AG10803 (cell line): Measurements from ENCODE around the gene TUT7.

Source experiments
- DNase-seq: peaks from one replicate; pipeline ENCODE4 v3.0.0; 2010; ENCODE audit warnings: low read depth
- H3K4me3 ChIP-seq: 2 replicates; pipeline ENCODE4 v1.5.1; 2011; ENCODE audit warnings: mild to moderate bottlenecking, low read length, control low read depth
- TF ChIP-seq, protein P1 (sequence below): conservative IDR thresholded peaks from 2 replicates; pipeline ENCODE4 v1.5.1; 2011; ENCODE audit warnings: mild to moderate bottlenecking, low read length, control low read depth, inconsistent platforms

Gene TUT7

DNA sequence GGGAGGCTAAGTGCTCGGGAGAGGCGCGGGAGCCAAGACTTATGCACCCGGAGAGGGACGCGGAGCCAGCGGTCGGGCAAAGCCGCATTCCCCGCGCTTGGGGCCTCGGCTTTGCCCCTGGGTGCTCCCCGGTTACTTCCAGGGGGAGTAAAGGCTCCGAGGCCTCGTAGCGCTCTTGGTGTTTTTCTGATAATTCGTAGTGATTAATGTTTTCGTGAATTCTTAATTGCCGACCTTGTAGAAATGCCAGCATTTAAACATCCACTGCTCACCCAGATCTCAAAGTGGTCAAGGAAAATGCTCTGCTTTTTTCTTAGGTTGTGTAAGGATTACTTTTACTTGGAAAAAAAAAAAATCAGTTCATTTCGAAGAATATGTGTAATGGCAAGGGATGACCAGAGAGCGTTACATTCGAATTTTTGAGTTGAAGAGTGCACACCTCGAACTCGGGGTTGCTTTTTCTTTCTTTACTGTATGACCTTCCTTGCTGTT is 654 bp upstream of the TUT7 start:
- peak; percentile 32 for DNase-seq
- H3K4me3 ChIP-seq = peak overlapping the region; percentile 72
- TF ChIP-seq, protein P1, sequence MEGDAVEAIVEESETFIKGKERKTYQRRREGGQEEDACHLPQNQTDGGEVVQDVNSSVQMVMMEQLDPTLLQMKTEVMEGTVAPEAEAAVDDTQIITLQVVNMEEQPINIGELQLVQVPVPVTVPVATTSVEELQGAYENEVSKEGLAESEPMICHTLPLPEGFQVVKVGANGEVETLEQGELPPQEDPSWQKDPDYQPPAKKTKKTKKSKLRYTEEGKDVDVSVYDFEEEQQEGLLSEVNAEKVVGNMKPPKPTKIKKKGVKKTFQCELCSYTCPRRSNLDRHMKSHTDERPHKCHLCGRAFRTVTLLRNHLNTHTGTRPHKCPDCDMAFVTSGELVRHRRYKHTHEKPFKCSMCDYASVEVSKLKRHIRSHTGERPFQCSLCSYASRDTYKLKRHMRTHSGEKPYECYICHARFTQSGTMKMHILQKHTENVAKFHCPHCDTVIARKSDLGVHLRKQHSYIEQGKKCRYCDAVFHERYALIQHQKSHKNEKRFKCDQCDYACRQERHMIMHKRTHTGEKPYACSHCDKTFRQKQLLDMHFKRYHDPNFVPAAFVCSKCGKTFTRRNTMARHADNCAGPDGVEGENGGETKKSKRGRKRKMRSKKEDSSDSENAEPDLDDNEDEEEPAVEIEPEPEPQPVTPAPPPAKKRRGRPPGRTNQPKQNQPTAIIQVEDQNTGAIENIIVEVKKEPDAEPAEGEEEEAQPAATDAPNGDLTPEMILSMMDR = peak; percentile 35

DNA sequence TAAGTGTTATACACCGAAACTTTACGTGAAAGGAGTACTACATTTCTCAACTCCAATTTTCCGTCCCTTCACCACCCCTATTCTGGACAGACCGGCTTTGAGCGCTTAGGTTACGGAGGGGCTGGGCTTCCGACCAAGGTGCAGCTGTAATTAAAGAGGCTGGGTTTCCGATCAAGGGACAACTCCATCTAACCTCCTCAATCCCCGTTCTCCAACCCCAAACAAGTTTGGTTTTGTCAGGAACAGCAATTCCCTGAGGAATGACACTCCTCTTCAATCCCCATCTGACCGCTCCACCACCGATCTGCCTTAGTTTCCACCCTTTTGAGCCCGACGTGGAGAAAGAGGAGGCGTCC is 577 bp downstream of the TUT7 start:
- no peak for DNase-seq
- TF ChIP-seq, protein P1 = no peak
- peak overlapping the region; percentile 78 for H3K4me3 ChIP-seq

DNA sequence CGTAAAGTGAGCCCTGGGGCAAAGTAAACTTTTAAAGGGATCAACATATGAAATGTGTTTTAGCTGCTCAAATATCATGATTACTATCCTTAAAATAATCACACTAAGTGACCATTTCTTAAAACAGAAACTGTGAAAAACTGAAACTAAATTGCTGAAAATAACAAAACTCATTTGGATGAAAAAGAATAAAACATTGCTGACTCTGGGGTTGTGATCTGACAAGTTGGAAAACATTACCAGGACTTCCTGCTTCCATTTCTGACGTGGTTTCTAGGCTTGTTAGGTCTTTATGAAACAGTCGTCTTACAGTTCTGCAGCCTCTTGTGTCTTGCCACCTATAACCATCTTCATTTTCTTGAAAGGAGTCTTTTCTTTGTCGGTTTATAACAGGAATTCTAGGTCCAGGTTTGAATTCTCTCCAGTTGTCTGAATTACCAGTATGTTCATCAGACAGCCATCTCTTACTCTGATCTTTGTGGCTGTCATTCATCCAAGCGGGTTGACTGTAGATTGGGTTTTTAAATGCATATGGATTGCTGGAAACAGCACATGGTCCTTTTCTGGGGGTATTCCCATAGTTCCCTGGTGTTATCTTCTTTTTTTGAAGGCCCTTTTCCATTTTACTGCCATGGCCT is 1.7 kb downstream of the TUT7 start:
- H3K4me3 ChIP-seq = peak overlapping the region; percentile 78
- DNase-seq = peak; percentile 16
- TF ChIP-seq, protein P1 = no peak

DNA sequence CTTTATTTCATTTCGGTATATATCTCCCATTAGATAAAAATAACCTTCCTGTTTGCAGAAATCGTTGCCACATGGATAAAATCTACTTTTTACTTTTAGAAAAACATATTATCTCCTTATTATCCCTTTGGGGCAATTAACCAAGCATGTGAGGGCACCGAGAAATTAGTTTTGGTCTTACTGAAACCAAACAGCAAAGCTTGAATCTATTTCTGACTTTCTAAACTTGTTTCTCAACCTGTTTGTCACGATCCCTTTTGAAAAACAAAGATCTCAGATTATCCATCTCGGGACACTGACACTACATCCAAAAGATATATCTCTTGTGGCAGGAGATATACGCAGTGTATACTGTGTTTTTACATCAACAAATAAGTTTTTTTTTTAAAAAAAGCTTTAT is 2.3 kb downstream of the TUT7 start:
- TF ChIP-seq, protein P1 = no peak
- DNase-seq = no peak
- H3K4me3 ChIP-seq = peak overlapping the region; percentile 78

DNA sequence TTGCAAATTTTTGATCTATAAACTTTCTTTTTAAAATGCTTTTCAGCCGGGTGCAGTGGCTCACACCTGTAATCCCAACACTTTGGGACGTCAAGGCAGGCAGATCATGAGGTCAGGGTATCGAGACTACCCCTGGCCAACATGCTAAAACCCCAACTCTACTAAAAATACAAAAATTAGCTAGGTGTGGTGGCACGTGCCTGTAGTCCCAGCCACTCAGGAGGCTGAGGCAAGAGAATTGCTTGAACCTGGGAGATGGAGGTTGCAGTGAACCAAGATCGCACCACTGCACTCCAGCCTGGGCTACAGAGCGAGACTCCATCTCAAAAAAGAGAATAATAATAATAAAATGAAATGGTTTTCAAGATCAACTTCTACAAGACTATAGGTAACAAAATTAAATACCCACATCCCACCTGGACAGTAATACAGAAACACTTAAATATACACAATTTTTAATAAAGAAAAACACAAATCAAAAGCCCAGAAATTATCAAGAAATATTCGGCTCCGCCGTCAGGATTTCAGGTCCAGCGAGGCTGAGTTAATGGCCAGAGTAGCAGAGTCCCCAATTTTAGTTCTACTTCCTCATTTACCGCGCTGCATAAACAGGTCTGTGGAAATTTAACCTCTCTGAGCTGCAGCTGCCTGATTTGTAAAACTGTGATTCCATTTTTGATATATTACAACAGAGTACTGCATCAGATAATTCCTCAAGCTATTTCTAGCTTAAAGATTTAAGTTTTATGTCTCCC is 4.0 kb downstream of the TUT7 start:
- TF ChIP-seq, protein P1 = no peak
- DNase-seq = no peak
- H3K4me3 ChIP-seq = no peak overlapping the region

DNA sequence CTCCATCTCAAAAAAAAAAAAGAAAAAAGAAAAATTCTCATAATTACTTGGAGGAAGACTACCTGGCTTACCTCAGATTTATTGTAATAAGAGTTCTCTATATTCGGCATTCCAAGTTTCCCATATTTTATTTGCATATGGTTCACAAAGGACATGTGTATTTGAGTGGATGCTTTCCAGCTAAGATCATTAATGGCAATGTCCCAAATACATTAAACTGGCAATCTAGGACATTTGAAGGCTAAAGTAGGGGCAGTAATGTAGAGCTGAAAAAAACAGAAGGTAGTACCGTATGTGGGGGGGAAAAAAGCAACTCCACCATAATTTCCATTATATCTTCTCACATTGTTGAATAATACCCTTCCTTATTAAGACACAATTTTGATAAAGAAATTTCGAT is 4.9 kb downstream of the TUT7 start:
- H3K4me3 ChIP-seq = no peak overlapping the region
- peak; percentile 30 for DNase-seq
- TF ChIP-seq, protein P1 = no peak

DNA sequence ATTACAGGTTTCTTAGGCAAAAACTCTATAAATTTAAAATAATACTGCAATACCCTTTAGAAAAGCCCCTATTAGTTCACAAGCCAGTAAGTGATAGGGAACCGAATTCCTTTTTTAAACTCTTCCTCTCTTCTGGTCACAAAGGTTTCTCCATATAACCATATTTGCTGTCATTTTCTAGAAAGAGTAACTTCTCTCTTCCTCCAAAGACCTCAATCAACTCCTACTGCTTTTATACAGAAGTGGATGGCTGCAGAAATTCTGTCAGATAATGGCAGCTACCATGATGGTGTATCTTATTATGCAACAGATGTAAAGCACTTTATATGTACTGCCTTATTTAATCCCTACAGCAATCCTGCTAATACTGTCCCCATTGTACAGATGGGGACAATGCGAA is 6.2 kb downstream of the TUT7 start:
- TF ChIP-seq, protein P1 = no peak
- H3K4me3 ChIP-seq = no peak overlapping the region
- no peak for DNase-seq
